ENCODE data around the gene VAC14.
A peak's percentile ranks its signal among the peaks of the same experiment; 100 is the strongest.

The VAC14 gene

DNA sequence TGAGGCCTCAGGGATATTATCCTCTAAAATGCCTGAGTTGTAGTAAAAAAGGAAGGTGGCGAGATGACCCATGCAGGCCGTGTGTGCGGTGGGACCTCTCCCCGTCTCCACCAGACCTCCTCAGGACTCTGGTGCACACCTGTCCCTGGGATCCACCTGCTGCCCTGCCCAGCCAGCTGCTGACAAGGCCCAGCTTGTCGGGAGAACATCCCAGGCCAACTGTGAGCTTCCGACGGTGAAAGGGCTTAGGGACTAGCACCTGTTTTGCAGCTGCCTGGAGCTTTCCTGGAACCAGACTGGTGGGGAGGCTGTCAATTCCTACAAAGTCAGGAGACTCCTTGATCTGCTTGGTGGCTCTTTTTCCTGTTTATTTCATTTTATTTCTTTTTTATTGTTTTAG lies 143.0 kb downstream of the VAC14 start:
- no peak overlapping the region for H3K4me3 ChIP-seq (ENCODE audit: low read depth, low read length)
- no peak for TF ChIP-seq CTCF (IDR thresholded peaks at IDR 0.05; ENCODE audit: low read depth, low read length, missing control alignments)
- no peak for DNase-seq (ENCODE audit: low read depth)

GRCh38 chr16:70656712-70657263 lies 144.2 kb downstream of the VAC14 start:
- no peak overlapping the region for H3K4me3 ChIP-seq (ENCODE audit: low read depth, low read length)
- no peak for DNase-seq (ENCODE audit: low read depth)
- TF ChIP-seq CTCF (IDR thresholded peaks at IDR 0.05; ENCODE audit: low read depth, low read length, missing control alignments) = no peak

GRCh38 chr16:70656065-70656711 lies 144.8 kb downstream of the VAC14 start:
- no peak overlapping the region for H3K4me3 ChIP-seq (ENCODE audit: low read depth, low read length)
- TF ChIP-seq CTCF (IDR thresholded peaks at IDR 0.05; ENCODE audit: low read depth, low read length, missing control alignments) = no peak
- no peak for DNase-seq (ENCODE audit: low read depth)

GRCh38 chr16:70653809-70654771 lies 146.9 kb downstream of the VAC14 start:
- H3K4me3 ChIP-seq (ENCODE audit: low read depth, low read length) = no peak overlapping the region
- TF ChIP-seq CTCF (IDR thresholded peaks at IDR 0.05; ENCODE audit: low read depth, low read length, missing control alignments) = peak; percentile 78
- peak; percentile 35 for DNase-seq (ENCODE audit: low read depth)

DNA sequence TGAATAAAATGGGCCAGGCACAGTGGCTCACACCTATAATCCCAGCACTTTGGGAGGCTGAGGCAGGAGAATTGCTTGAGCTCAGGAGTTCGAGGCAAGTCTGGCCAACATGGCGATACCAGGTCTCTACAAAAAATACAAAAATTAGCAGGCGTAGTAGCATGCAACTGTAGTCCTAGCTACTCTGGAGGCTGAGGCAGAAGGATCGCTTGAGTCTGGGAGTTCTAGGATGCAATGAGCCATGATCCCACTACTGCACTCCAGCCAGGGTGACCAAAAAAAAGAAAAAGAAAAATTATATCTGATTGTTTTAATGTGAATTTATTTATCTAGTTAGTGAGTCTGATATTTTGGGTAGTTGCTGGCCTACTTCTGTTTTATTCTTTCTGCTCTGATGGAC lies 147.6 kb downstream of the VAC14 start:
- no peak for TF ChIP-seq CTCF (IDR thresholded peaks at IDR 0.05; ENCODE audit: low read depth, low read length, missing control alignments)
- no peak overlapping the region for H3K4me3 ChIP-seq (ENCODE audit: low read depth, low read length)
- DNase-seq (ENCODE audit: low read depth) = no peak

DNA sequence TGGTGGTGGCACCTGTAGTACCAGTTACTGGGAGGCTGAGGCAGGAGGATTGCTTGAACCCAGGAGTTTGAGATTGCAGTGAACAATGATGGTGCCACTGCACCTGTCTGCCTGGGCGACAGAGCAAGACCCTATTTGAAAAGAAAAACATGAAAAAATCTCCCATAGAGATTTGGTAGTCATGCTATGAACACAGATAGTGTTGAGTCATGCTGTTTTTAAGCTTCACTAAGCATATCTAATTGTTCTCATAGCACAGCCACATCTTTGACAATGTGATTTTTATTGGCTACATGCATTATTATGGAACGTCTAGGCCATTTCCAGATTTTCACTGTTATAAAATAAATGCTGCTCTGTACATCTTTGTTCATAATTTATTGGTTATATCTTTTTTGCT lies 148.6 kb downstream of the VAC14 start:
- DNase-seq (ENCODE audit: low read depth) = no peak
- H3K4me3 ChIP-seq (ENCODE audit: low read depth, low read length) = no peak overlapping the region
- no peak for TF ChIP-seq CTCF (IDR thresholded peaks at IDR 0.05; ENCODE audit: low read depth, low read length, missing control alignments)
